GM13977 (cell line): ENCODE results near the gene SYTL1.

Experiments
- DNase-seq: peaks from one replicate; pipeline ENCODE4 v3.0.0; 2012; ENCODE audit warnings: low spot score
- in situ Hi-C: fragments of 300-500 bp; cut with MboI; formaldehyde crosslinking; loops from one replicate; pipeline ENCODE4 v1.12.0; 2022; ENCODE audit warnings: low sequenced_read_pairs, low pct_unique_long_range_greater_than_20kb, mixed read lengths, inconsistent platforms; ENCODE audit not compliant: unreplicated experiment
- TF ChIP-seq, protein P1 (sequence below): IDR thresholded peaks from 2 replicates; pipeline ENCODE4 v1.5.1; 2012; ENCODE audit warnings: mild to moderate bottlenecking, control low read depth; ENCODE audit not compliant: insufficient read depth; ENCODE audit errors: extremely low read depth, missing control alignments

The SYTL1 gene

DNA sequence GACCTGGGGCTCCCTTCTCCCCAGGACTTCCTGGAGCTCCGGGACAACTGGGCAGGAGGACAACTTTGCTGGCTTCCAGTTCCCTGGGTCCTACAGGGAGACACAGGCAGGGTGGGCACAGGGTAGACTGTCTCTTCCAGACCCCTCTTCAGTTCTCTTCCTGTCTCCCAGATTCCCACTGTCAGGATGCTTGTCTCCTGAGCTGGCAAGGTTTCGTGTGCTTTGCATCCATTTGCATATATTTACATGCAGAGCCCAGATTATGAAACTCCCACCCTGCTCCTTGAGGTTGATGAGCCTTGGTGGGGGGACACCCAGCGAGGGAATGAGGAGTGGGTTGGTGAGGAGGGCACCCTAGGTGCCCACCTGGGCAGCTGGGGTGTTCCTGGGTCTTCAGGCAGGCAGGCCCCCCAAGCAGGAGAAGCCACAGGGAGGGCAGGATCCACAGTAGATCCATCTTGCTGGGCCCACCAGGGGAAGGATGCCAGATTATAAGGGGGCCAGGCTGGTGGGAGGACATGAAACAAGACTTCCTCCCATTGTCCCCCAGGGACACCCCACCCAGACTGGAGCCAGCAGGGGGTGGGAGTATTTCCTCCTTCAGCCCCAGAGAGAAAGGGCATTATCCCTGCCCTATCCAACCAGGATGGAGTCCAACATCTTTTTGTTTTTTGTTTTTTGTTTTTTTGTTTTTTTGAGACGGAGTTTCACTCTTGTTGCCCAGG lies 32.7 kb downstream of the SYTL1 start, which contains the start of gene FCN3:
FCN3 (minus strand) TSS at position 463 of the 725 bp plus-strand sequence; CDS start at position 457, 6 bp downstream.
- TF ChIP-seq, protein P1, sequence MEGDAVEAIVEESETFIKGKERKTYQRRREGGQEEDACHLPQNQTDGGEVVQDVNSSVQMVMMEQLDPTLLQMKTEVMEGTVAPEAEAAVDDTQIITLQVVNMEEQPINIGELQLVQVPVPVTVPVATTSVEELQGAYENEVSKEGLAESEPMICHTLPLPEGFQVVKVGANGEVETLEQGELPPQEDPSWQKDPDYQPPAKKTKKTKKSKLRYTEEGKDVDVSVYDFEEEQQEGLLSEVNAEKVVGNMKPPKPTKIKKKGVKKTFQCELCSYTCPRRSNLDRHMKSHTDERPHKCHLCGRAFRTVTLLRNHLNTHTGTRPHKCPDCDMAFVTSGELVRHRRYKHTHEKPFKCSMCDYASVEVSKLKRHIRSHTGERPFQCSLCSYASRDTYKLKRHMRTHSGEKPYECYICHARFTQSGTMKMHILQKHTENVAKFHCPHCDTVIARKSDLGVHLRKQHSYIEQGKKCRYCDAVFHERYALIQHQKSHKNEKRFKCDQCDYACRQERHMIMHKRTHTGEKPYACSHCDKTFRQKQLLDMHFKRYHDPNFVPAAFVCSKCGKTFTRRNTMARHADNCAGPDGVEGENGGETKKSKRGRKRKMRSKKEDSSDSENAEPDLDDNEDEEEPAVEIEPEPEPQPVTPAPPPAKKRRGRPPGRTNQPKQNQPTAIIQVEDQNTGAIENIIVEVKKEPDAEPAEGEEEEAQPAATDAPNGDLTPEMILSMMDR: no peak
- DNase-seq: no peak
- in situ Hi-C loops: loop anchor here (10.0 kb wide), 1 partner anchor 60 kb away; no protein-coding TSS in a partner anchor

DNA sequence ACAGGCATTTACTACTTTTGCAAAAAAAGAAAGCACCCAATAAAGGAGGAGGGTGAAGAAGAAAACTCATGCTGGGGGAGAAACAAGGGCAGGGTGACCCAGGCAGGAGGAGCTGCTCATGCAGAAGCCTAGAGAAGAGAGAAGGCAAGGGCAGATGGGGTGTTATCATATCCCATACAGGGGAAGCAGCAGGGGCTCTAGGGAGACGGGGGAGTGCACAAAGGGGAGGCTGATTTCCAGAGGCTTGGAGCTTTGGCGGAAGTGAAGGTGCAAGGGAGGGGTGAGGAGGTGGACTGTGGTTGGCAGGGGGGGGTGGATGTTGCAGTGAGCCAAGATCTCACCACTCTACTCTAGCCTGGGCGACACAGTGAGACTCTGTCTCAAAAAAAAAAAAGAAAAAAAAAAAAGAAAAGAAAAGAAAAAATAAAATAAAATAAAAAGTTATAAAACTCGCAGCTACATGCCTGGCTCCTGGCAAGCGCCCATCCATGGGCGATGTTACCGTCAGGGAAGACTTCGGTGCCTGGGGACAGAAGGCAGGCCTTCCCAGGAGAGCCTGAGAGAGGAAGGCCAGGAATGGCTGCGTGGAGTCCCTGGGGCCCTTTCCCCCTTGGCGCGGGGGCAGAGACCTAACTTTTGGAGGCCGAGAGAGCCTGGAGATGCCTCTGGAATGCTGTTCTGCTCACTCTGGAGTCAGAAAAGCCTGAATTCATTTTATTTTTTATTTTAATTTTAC lies 36.1 kb downstream of the SYTL1 start:
- TF ChIP-seq, protein P1: no peak
- no peak for DNase-seq
- in situ Hi-C loops: loop anchor here (10.0 kb wide), 1 partner anchor 63 kb away; no protein-coding TSS in a partner anchor

DNA sequence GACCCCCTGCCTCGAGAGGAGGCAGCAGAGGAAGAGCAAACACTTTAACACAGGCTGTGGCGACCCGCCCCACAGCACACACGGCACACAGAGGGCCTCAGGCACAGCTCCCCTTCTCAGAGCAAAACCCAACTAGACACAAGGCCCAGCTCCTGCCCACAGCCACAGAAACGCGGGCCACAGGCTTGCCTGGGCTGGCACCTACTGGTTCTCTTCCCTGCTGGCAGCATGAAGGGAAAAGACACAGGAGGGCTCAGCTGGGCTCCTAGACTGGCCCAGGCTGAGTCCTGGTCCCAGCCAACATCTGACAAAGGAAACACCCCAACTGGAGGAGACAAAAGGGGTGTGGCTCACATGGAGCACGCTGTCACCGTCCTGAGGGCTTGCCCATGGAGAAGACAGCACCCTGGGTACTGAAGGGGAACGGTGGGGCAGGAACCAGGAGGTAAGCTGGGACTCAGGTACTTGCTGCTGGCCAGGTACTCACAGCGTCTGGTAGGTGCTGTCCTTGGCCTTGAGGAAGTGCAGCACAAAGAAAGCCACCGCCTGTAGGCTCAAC lies 37.8 kb downstream of the SYTL1 start:
- in situ Hi-C loops: loop anchor here (10.0 kb wide), 1 partner anchor 65 kb away; no protein-coding TSS in a partner anchor
- DNase-seq: no peak
- TF ChIP-seq, protein P1: no peak

DNA sequence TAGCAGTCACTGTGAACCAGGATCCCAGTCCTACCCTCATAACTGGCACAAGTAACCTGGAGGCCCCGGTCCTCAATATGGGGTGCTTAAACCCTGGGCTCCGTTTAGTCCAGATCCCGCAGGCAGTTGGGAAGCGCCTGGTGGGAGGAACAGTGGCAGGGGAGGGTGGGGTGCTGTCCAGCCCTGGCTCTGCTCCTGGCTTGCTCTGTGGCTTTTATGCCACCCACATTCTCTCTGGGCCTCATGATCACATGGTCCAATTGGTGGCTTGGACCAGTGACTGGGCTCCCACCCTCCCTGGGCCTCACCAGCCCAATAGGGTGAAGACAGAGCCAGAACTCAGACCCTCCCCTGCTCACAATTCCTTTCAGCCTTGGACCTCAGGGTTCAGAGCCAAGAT lies 38.4 kb downstream of the SYTL1 start:
- in situ Hi-C loops: no loop called here
- no peak for DNase-seq
- TF ChIP-seq, protein P1: no peak

DNA sequence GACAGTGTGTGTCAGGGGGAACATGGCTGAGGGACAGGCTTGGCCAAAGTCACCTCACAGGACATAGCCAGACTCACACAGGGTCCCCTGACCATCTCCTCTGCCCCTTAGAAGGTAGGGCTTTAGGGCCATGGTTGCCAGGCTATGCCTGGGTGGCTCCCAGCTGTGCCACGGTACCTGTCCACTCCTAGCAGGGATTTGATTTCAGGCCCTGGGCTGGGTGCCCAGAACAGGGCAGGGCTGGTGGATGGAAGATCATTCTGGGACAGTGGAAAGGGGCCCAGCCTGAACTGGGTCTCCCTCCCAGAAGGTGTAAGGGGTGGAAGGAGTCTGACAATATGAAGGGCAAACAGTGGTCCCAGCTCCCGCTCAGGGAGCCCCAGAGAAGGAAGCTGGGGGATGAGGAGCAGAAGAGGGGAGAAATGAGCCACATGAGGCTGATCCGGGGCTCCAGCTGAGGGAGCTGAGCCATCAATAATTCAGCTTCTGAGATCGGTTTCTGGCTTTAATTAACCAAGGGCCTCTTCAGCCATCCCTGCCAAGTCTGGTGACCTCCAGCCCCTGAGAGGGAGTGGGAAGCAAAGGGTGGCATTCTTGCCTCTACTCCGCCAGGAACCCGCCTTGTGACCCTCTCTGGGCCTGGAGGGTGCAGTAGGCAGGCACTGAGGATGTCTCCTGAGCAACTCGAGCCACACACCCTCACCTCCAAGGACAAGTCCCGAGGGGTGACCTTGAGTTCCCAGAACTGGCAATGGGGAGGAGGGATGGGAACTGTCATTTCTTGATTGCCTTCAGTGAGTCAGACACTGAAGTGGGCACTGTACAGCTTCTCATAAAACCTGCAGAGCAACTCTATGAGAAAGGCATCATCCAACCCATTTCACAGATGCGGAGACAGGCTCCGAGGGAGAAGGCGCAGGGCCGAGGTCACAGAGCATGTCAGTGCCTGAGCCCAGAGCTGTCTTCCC lies 39.2 kb downstream of the SYTL1 start:
- TF ChIP-seq, protein P1: no peak
- in situ Hi-C loops: no loop called here
- no peak for DNase-seq
